K562 (cell line): ENCODE results near the gene TMCC1. TPM values are rescaled to one million over a fixed set of nuclear protein-coding genes. Genes with fewer than 3 reads are reported as not detected.

ENCODE experiments used
- ATAC-seq: fragments of 200-7000 bp; cut with Tn5 transposase; 3 replicates; pipeline ENCODE4 v1.9.1; 2020; ENCODE audit warnings: moderate library complexity
- BruUV-seq: library from RNA; stranded (reverse); fragments of 400-500 nt; replicated peaks from 2 replicates; lab custom pipeline; 2021; lab: Mats Ljungman, UMichigan
- CTCF ChIA-PET: fragments of 300-600 bp; formaldehyde crosslinking; extraction: SDS; loops from one replicate; lab custom pipeline; 2021; ENCODE audit warnings: low intra/inter-chr PET ratio; lab: Yijun Ruan, JAX
- POLR2A ChIA-PET: fragments of 300-600, 350-650 bp; sonication (Branson Sonifier 250); formaldehyde crosslinking; extraction: SDS; loops from one replicate; lab custom pipeline; 2021; ENCODE audit warnings: antibody characterized with exemption, inconsistent platforms; lab: Yijun Ruan, JAX
- DNase-seq, 4 experiments: peaks; one replicate each; pipeline versions ENCODE4 v3.0.0 to v3.0.0-alpha.2; 2011 to 2018; ENCODE audit warnings: low spot score in 3 of 4, mixed read lengths in 3 of 4; ENCODE audit errors: extremely low read depth in 1 of 4
- FAIRE-seq: peaks from 2 replicates; lab custom pipeline; 2011; peaks lifted over from hg19 to GRCh38; lab: Jason Lieb, UNC
- H2AFZ ChIP-seq: 2 replicates; pipeline ENCODE4 v1.6.0; 2011; ENCODE audit warnings: low read depth, low read length, control low read depth, inconsistent platforms
- H3K27ac ChIP-seq: fragments of 200-600 bp; 3 replicates; pipeline ENCODE4 v1.8.0; 2011; ENCODE audit warnings: low read depth, mild to moderate bottlenecking, control low read depth, inconsistent platforms, low read length, moderate library complexity, mixed read lengths; ENCODE audit errors: extremely low read depth
- H3K27me3 ChIP-seq, 2 experiments: fragments of 300-600 bp in 1 of 2; 2 replicates in 1 of 2; 3 replicates in 1 of 2; pipeline versions ENCODE4 v1.6.0 to v1.8.0; 2011; ENCODE audit warnings: inconsistent platforms in 2 of 2, low read length in 2 of 2, mild to moderate bottlenecking in 1 of 2, mixed read lengths in 1 of 2, moderate library complexity in 1 of 2; ENCODE audit not compliant: control insufficient read depth in 2 of 2, insufficient read depth in 2 of 2
- H3K36me3 ChIP-seq: fragments of 300-600 bp; 3 replicates; pipeline ENCODE4 v1.8.0; 2011; ENCODE audit warnings: mild to moderate bottlenecking, low read length, inconsistent platforms; ENCODE audit not compliant: control insufficient read depth, insufficient read depth
- H3K4me1 ChIP-seq, 2 experiments: fragments of 200-600 bp in 1 of 2; replicated peaks in 1 of 2; 2 replicates in 1 of 2; 3 replicates in 1 of 2; pipeline versions ENCODE4 v1.5.1 to v1.8.0; 2011; ENCODE audit warnings: inconsistent platforms in 2 of 2, low read length in 2 of 2, mild to moderate bottlenecking in 1 of 2, mixed read lengths in 1 of 2, moderate library complexity in 1 of 2; ENCODE audit not compliant: control insufficient read depth in 2 of 2, insufficient read depth in 2 of 2
- H3K4me2 ChIP-seq: 2 replicates; pipeline ENCODE4 v1.6.1; 2011; ENCODE audit warnings: low read length, control low read depth, inconsistent platforms, mixed read lengths; ENCODE audit not compliant: insufficient read depth
- H3K4me3 ChIP-seq: fragments of 200-600 bp; sonication (generic), shearing (Covaris generic); 2 replicates; pipeline ENCODE4 v1.5.1; 2016; ENCODE audit warnings: control low read depth, inconsistent platforms
- H3K79me2 ChIP-seq: fragments of 200-600 bp; 3 replicates; pipeline ENCODE4 v1.8.0; 2011; ENCODE audit warnings: low read length, inconsistent platforms; ENCODE audit not compliant: control insufficient read depth, insufficient read depth
- H3K9ac ChIP-seq, 2 experiments: 2 replicates each; pipeline versions ENCODE4 v1.6.0 to v1.6.1; 2011; ENCODE audit warnings: low read depth in 2 of 2, low read length in 2 of 2, control low read depth in 1 of 2, inconsistent platforms in 1 of 2, mild to moderate bottlenecking in 1 of 2, mixed read lengths in 1 of 2; ENCODE audit not compliant: insufficient read depth in 1 of 2
- H3K9me1 ChIP-seq: one replicate; pipeline ENCODE4 v1.6.0; 2011; ENCODE audit warnings: inconsistent platforms, mild to moderate bottlenecking, low read length, moderate library complexity; ENCODE audit not compliant: control insufficient read depth, insufficient read depth
- H3K9me3 ChIP-seq: replicated peaks from 2 replicates; pipeline ENCODE4 v1.5.1; 2011; ENCODE audit warnings: low read depth, low read length, inconsistent platforms; ENCODE audit not compliant: control insufficient read depth, insufficient read depth
- H4K20me1 ChIP-seq: replicated peaks from 2 replicates; pipeline ENCODE4 v1.6.1; 2011; ENCODE audit warnings: low read length, inconsistent platforms, mixed read lengths; ENCODE audit not compliant: control insufficient read depth, insufficient read depth
- CBFA2T2 ChIP-seq: fragments of 450-650 bp; conservative IDR thresholded peaks from 2 replicates; pipeline ENCODE4 v1.6.1; 2017; ENCODE audit warnings: mild to moderate bottlenecking
- CHD1 ChIP-seq: fragments of 200-600 bp; sonication (generic); IDR thresholded peaks from one replicate; pipeline ENCODE4 v1.6.1; 2012; ENCODE audit warnings: mild to moderate bottlenecking, moderate library complexity, low read length, inconsistent platforms
- DNMT1 ChIP-seq: fragments of 450-650 bp; IDR thresholded peaks from 2 replicates; pipeline ENCODE4 v1.6.1; 2016; ENCODE audit warnings: antibody characterized with exemption, mild to moderate bottlenecking
- ELF2 ChIP-seq: fragments of 250-450 bp; sonication (Bioruptor Pico); IDR thresholded peaks from 2 replicates; pipeline ENCODE4 v1.5.0; 2021; ENCODE audit warnings: mild to moderate bottlenecking
- ERF ChIP-seq: fragments of 450-650 bp; formaldehyde crosslinking; IDR thresholded peaks from 2 replicates; pipeline ENCODE4 v1.4.0; 2020; ENCODE audit warnings: mild to moderate bottlenecking, mixed read lengths
- MCM5 ChIP-seq: fragments of 450-650 bp; IDR thresholded peaks from 2 replicates; pipeline ENCODE4 v1.6.1; 2016; ENCODE audit warnings: low read depth
- MTA3 ChIP-seq: fragments of 450-650 bp; formaldehyde crosslinking; IDR thresholded peaks from 2 replicates; pipeline ENCODE4 v1.6.1; 2017; ENCODE audit warnings: mild to moderate bottlenecking, borderline replicate concordance
- NR1H2 ChIP-seq: sonication (generic); formaldehyde crosslinking; IDR thresholded peaks from 2 replicates; pipeline ENCODE4 v1.4.0; 2020; ENCODE audit warnings: mild to moderate bottlenecking, missing genetic modification reagents
- POU5F1 ChIP-seq: fragments of 150-350 bp; IDR thresholded peaks from 2 replicates; pipeline ENCODE4 v1.6.1; 2014; ENCODE audit warnings: borderline replicate concordance, low read length, low read depth, mild to moderate bottlenecking; ENCODE audit not compliant: partially characterized antibody
- PREB ChIP-seq: sonication (generic); formaldehyde crosslinking; IDR thresholded peaks from 2 replicates; pipeline ENCODE4 v1.8.1; 2023; ENCODE audit warnings: mild to moderate bottlenecking, missing genetic modification reagents
- SIRT6 ChIP-seq: IDR thresholded peaks from one replicate; pipeline ENCODE4 v1.6.1; 2012; ENCODE audit warnings: low read depth, mild to moderate bottlenecking, control low read depth, inconsistent platforms, low read length, moderate library complexity
- SIX5 ChIP-seq, 2 experiments: IDR thresholded peaks; 2 replicates each; pipeline ENCODE4 v1.6.1; 2011; ENCODE audit warnings: low read length in 2 of 2, borderline replicate concordance in 1 of 2, low read depth in 1 of 2, mild to moderate bottlenecking in 1 of 2, moderate library complexity in 1 of 2; ENCODE audit not compliant: insufficient read depth in 1 of 2
- SREBF2 ChIP-seq: sonication (generic); formaldehyde crosslinking; IDR thresholded peaks from 2 replicates; pipeline ENCODE4 v1.4.0; 2020; ENCODE audit warnings: mild to moderate bottlenecking, missing genetic modification reagents
- WGBS: fragments of 100-300 bp; shearing (Covaris generic); methylation state at CpG from one replicate; pipeline ENCODE4 v1.1.6; 2016; ENCODE audit warnings: low coverage, mixed read lengths; ENCODE audit not compliant: insufficient coverage; ENCODE audit errors: missing lambda C conversion rate; 5-methylcytosine and 5-hydroxymethylcytosine counted together
- in situ Hi-C: fragments of 300-500 bp; cut with MboI; formaldehyde crosslinking; loops from 4 replicates; pipeline ENCODE4 v1.15.0; 2018; ENCODE audit warnings: inconsistent platforms, mixed read lengths
- intact Hi-C: fragments of 100-400 bp; cut with micrococcal nuclease; formaldehyde crosslinking; loops from 2 replicates; pipeline ENCODE4 v1.14.2; 2022
- polyA plus RNA-seq, 8 experiments: library from polyadenylated mRNA; depleted of rRNA in 4 of 8; stranded (reverse) in 5 of 8; unstranded in 3 of 8; fragments of >200 nt; fragmentation: Nextera tagmentation in 2 of 8; fragmentation: Illumina TruSeq in 1 of 8; extraction: Ambion mirVana in 2 of 8; extraction: Trizol in 1 of 8; gene quantifications; 2 replicates each; pipeline versions ENCODE4 v1.2.1 to v1.2.3, GENCODE V29; 2011 to 2014; ENCODE audit warnings: inconsistent platforms in 1 of 8, missing spikeins in 1 of 8
- total RNA-seq, 7 experiments: library from RNA; depleted of rRNA in 6 of 7; stranded (reverse); fragments of >200 nt in 6 of 7; fragmentation: Illumina TruSeq in 2 of 7; extraction: Trizol in 2 of 7; gene quantifications; 2 replicates each; pipeline versions ENCODE4 v1.2.1 to v1.2.3, GENCODE V29; 2011 to 2021; ENCODE audit warnings: low replicate concordance in 1 of 7

Gene TMCC1
- total and polyA plus RNA-seq, 9 of the 15 experiments (the other 6 are each of a cell fraction or from before 2014, with no cell fraction given), result 0.89 to 8.7 (median 4.0) TPM

DNA sequence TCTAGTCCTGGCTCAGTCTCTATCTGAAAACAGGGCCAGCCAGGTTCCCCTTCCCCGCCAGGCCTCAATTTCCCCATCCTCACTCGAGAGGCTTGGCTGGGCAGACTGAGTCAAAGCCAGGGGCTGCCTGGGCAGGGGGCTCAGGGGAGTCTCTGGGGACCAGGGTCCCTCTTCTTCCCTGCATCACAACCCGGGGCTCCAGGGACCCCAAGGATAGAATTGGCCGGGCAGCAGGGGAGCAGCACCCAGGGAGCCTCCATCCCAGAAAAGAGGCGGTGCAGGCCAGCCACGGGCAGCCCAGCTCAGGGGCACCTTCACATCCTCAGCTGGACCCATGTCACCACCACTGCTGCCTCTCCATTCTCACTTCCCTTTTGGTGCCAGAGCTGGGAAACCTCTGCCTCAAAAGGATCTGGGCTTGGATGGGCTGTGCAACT lies 273.8 kb downstream of the TMCC1 start:
- Histone ChIP-seq H3K27me3 (no peaks in the 10 kb centered on the region), H3K79me2 (no peaks in the 10 kb centered on the region), H2AFZ (no peak overlapping the region), H4K20me1 (no peaks in the 10 kb centered on the region), H3K9me1 (no peaks in the 10 kb centered on the region), H3K4me2 (no peak overlapping the region), H3K4me1 (peaks cover 5 to 53% of the 10 kb centered on the region in 2 experiments; a peak in 4 of 5 replicates), H3K36me3 (no peaks in the 10 kb centered on the region), H3K9ac (no peak overlapping the region), H3K4me3 (no peak overlapping the region), H3K9me3 (no peaks in the 10 kb centered on the region), H3K27ac (no peak overlapping the region)
- TF ChIP-seq MTA3 (no peak), SIRT6 (no peak), POU5F1 (no peak), SIX5 (IDR thresholded peaks at IDR 0.05; ENCODE audit: borderline replicate concordance in 1 of 2, insufficient read depth in 1 of 2, low read depth in 1 of 2, low read length in 2 of 2) (no peak), SREBF2 (CRISPR knock-in tag) (no peak), NR1H2 (CRISPR knock-in tag) (no peak), MCM5 (no peak), ERF (CRISPR knock-in tag) (no peak), DNMT1 (no peak), CBFA2T2 (no peak), CHD1 (no peak), PREB (CRISPR knock-in tag) (no peak), ELF2 (CRISPR knock-in tag) (no peak)
- in situ Hi-C loops (no loop called here), intact Hi-C loops (no loop called here)
- no peak for FAIRE-seq
- ChIA-PET POLR2A (no interaction called here), CTCF (no interaction called here)
- DNase-seq, result no peak
- WGBS, result 51% methylated on average over 5 of the region's 6 CpGs
- no peak for ATAC-seq
- no TSS peak for BruUV-seq
